Measurements from ENCODE around the gene CHPT1.
"Not testable (repeated sequence)": the region's sequence is repeated elsewhere in the genome, so short reads cannot be mapped to it uniquely, and the experiment has no call there.

The CHPT1 gene

GRCh38 chr12:101697197-101697929, at the start of gene CHPT1:
CHPT1 (plus strand) TSS chr12:101697640; CDS start chr12:101697862, 222 bp downstream.
- DNase-seq (ENCODE audit: low spot score): peak; percentile 64

DNA sequence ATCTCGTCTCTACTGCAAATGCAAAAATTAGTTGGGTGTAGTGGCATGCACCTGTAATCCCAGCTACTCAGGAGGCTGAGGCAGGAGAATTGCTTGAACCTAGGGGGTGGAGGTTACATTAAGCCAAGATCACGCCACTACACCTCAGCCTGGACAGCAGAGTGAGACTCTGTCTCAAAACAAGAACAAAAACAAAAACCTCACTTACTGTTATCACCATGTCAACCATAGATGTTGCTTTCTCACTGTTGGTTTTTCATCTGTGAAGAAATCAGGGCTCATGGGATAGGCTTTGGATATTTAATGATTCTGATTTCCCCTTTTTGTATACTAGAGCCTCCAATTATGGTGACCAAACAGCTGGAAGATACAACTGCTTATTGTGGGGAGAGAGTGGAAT, 49.7 kb upstream of the CHPT1 start:
- no peak for DNase-seq (ENCODE audit: low spot score)

DNA sequence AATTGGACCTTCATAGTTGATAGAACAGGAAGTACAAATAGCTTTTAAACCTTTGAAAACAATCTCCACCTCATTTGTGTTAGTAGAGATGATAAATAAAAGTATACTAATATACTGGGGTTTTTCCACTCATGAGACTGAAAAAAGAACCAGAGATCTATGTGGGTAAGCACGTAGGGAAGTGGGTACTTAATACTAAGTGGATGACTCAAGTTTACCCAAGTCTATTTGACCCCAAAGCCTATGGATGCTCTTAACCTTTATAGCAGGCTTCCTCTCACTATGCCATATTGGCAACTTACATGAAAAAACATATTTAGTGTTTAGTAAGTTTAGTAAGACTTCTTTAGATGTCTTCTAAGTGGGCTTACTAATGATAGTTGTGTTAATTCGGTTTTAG, 49.2 kb upstream of the CHPT1 start:
- no peak for DNase-seq (ENCODE audit: low spot score)

DNA sequence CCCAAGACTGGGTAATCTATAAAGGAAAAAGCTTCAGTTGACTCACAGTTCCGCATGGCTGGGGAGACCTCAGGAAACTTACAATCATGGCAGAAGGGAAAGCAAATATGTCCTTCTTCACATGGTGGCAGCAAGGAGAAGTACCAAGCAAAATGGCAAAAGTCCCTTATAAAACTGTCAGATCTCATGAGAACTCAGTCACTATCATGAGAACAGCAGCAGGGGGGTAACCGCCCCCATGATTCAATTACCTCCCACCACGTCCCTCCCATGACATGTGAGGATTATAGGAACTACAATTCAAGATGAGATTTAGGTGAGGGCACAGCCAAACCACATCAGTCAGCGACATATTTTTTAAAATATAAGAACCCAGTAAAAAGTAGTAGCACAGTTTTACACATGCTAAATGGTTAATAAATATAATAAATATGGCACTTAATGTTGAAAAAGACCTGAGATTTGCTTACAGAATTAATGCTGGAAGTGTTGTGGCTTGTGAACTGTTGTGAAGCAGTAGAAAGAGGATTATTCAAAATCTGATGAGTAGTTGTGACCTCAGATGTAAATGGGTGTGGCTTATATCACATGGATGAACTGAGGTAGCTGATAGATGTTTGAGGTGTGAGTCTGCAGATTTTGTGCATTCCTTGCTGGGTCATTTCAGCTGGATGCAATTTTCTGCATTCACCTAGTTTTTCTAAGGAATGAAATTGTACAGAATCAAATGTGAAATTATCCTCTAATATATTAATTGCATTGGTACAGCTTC, 46.9 kb upstream of the CHPT1 start:
- no peak for DNase-seq (ENCODE audit: low spot score)

DNA sequence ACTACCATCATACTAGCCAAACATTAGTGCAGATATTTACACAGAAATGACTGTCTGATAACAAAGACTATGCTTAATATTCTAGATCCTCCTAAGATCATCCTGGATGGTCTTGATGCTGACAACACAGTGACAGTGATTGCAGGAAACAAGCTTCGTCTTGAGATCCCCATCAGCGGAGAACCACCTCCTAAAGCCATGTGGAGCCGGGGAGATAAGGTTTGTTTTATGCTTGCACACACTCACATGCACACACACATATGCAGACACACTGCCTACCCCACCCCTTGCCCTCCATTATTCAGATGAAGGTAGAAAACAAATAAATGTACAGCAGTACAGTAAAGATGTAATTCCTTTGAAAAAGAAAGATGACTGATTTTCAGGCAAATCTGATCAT, 44.4 kb upstream of the CHPT1 start:
- no peak for DNase-seq (ENCODE audit: low spot score)

GRCh38 chr12:101653503-101653902, 43.9 kb upstream of the CHPT1 start:
- DNase-seq (ENCODE audit: low spot score): no peak

DNA sequence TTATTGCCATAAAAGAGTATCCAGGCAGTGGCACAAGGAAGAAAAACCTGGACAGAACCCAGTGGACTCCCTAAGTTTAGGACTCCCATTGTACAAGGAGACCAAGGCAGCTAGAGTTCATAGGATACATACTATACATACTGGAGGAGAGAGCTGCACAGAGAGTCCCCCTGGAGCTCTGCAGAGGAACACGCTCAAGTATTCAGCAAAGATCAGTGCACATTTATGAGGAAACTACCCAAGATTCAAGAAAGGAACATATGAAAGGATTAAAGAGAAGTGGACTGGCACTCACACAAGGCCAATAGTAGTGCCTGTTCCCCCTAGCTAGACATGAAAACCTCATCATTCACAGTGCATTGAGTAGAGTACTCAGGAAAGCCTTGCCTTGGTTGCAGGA, 43.0 kb upstream of the CHPT1 start:
- DNase-seq (ENCODE audit: low spot score): no peak

GRCh38 chr12:101655393-101655792, 42.0 kb upstream of the CHPT1 start:
- DNase-seq (ENCODE audit: low spot score): no peak

DNA sequence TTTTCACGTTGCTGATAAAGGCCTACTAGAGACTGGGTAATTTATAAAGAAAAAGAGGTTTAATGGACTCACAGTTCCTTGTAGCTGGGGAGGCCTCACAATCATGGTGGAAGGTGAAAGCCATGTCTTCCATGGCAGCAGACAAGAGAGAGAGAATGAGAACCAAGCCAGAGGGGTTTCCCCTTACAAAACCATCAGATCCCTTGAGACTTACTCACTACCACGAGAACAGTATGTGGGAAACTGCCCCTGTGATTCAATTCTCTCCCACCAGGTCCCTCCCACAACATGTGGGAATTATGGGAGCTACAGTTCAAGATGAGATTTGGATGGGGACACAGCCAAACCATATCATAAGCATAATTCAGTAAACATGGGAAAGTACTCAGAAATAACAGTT, 36.8 kb upstream of the CHPT1 start:
- DNase-seq (ENCODE audit: low spot score): not testable (repeated sequence)

DNA sequence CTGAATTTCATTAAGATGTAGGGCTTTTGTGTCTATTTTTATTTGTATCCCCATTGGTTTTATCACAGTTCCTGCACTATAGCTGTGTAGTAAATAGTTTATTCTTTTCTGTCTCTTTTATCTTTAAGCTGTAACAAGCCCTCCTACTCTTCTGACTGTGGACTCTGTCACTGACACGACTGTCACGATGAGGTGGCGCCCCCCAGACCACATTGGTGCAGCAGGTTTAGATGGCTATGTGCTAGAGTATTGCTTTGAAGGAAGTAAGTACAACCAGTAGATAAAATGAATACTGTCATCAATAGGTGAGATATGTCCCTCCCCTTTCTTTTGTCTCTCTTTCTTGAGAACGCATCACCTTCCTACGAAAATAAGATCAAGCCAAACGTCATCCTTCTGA, 34.1 kb upstream of the CHPT1 start:
- no peak for DNase-seq (ENCODE audit: low spot score)

- DNase-seq (ENCODE audit: low spot score): no peak
Observed at GRCh38 chr12:101664992-101665391, 32.4 kb upstream of the CHPT1 start.

GRCh38 chr12:101666052-101666728, 31.2 kb upstream of the CHPT1 start:
- no peak for DNase-seq (ENCODE audit: low spot score)

DNA sequence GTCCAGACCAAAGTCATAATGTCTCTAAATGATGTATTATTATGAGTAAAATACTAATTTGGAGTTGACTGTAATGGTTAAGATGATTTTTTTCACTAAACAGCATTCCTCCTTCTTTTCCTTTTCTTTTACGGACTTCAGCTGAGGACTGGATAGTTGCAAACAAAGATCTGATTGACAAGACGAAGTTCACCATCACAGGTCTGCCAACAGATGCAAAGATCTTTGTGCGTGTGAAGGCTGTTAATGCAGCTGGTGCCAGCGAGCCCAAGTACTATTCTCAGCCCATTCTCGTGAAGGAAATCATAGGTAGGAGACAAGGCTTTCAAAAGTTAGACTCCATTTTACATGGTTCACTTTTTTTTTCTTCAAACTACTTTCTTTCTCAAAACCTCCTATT, 29.8 kb upstream of the CHPT1 start:
- no peak for DNase-seq (ENCODE audit: low spot score)

DNA sequence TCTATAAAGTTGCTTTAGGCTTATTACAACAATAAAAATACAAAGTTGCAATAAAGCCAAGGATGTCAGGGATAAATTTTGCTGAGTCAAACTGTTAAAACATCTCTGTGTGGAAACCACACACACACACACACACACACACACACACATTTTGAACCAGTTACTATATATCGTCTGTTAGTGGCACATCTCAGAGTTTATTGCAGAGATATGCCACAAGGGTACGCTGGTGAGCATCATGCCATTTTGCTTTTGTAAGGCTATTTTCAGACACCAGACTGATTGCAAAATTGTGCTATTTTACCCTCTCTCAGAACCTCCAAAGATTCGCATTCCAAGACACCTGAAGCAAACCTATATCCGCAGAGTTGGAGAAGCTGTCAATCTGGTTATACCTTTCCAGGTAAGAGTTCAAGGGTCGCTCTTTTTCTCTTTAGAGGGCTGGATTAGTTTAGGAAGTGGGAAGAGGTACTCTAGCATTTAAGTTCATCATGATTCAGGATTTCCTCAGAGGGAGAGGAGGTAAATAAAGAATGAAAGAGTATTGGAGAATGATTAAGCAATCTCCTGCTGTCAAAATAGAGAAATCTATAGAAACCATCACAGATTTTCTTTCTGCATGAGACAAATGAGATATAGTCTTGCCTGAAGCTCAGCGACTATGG, 27.3 kb upstream of the CHPT1 start:
- DNase-seq (ENCODE audit: low spot score): no peak

DNA sequence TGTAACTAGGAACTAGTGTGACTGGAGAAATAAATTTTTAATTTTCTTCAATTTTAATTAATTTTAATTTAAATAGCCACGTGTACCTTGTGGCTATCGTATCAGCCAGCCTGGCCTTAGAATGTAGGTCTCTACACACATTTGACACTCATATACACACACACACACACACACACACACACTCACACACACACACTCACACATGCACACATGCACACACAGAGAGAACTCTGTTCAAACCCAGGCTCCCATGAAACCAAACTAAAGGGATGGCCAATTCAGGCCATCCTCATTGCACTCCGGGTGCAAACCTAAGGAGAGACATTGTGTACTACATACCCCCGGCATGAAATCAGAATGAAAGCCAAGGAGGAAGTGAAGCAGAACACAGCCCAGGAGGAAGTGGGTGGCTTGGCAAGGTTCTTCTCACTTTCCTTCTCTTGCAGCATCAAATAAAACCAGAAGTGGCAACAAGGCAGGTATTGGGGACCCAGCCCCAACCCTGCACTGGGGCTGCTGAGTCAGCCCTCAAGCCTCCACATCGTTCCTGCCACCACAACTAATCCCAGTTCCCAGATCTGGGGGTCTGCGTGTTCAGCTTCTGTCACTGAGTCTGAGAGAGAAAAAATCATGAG, 26.2 kb upstream of the CHPT1 start:
- DNase-seq (ENCODE audit: low spot score): no peak

- no peak for DNase-seq (ENCODE audit: low spot score)
Observed at GRCh38 chr12:101671833-101672232, 25.6 kb upstream of the CHPT1 start.

- no peak for DNase-seq (ENCODE audit: low spot score)
Observed at GRCh38 chr12:101675555-101675954, 21.9 kb upstream of the CHPT1 start.

- DNase-seq (ENCODE audit: low spot score): not testable (repeated sequence)
Observed at GRCh38 chr12:101676497-101676896, 20.9 kb upstream of the CHPT1 start.

DNA sequence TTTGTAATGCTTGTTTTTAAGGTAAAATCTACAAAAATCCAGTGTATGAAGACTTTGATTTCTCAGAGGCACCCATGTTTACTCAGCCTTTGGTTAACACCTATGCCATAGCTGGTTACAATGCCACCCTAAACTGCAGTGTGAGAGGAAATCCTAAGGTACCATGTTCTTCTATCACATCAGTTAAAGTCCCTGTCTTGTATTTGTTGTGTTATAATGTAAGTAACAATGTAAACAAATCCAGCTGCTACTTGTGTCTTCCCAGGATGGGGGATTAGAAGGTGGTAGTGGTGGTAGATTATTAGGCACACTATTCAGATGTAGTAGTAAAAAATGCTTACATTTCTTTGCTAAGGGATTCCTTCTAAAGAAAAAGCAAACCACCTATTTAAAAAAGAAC, 19.4 kb upstream of the CHPT1 start:
- DNase-seq (ENCODE audit: low spot score): no peak

- no peak for DNase-seq (ENCODE audit: low spot score)
Observed at GRCh38 chr12:101680240-101680639, 17.2 kb upstream of the CHPT1 start.

GRCh38 chr12:101680647-101681046, 16.8 kb upstream of the CHPT1 start:
- DNase-seq (ENCODE audit: low spot score): no peak

DNA sequence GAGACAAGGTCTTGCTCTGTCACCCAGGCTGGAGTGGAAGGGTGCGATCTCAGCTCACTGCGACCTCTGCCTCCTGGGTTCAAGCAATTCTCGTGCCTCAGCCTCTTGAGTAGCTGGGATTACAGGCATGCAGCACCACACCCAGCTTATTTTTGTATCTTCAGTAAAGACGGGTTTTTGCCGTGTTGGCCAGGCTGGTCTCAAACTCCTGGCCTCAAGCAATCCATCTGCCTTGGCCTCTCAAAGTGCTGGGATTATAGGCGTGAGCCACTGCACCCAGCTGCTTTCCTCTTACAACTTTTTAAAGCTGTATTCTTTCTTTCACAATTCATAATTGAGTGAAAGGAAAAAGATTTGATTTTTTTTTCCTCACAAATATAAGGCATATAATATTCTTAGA, 15.8 kb upstream of the CHPT1 start:
- DNase-seq (ENCODE audit: low spot score): not testable (repeated sequence)

Measured in LoVo (cell line).